Adrenal gland (tissue), 12 donors: ENCODE results near the gene KRTAP5-2. TPM values are rescaled to one million over a fixed set of nuclear protein-coding genes. Genes with fewer than 3 reads are reported as not detected.
A peak's percentile ranks its signal among the peaks of the same experiment; 100 is the strongest.

Source experiments
- DNase-seq, 7 donors: peaks; one replicate each; pipeline ENCODE4 v3.0.0-alpha.2; 2019 to 2020
- H3K27ac ChIP-seq, 5 donors: fragments of 200-600 bp; sonication (generic) in 4 of 5; 1 replicate in 3 of 5; 2 replicates in 2 of 5; pipeline versions ENCODE4 v1.5.1 to v1.8.0; 2016 to 2020; ENCODE audit warnings: mild to moderate bottlenecking in 1 of 5
- H3K27me3 ChIP-seq: fragments of 200-600 bp; 2 replicates; pipeline ENCODE4 v1.8.0; 2021
- H3K36me3 ChIP-seq, 2 donors: fragments of 200-600 bp; replicated peaks in 1 of 2; 1 replicate in 1 of 2; 2 replicates in 1 of 2; pipeline versions ENCODE4 v1.5.1 to v1.8.0; 2018 to 2022
- H3K4me1 ChIP-seq, 2 donors: fragments of 200-600 bp; replicated peaks in 1 of 2; 1 replicate in 1 of 2; 2 replicates in 1 of 2; pipeline versions ENCODE4 v1.5.1 to v1.8.0; 2018 to 2021
- H3K4me3 ChIP-seq, 4 donors: fragments of 200-600 bp; sonication (generic) in 3 of 4; one replicate each; pipeline ENCODE4 v1.5.1; 2016 to 2018
- H3K9me3 ChIP-seq, 3 donors: fragments of 200-600 bp; sonication (generic) in 1 of 3; replicated peaks in 1 of 3; 1 replicate in 2 of 3; 2 replicates in 1 of 3; pipeline versions ENCODE4 v1.5.1 to v1.8.0; 2016 to 2021
- CTCF ChIP-seq, 6 experiments: fragments of 450-650 bp in 4 of 6; fragments of 200-600 bp in 2 of 6; sonication (generic) in 1 of 6; IDR thresholded peaks; 1 replicate in 5 of 6; 2 replicates in 1 of 6; pipeline versions ENCODE4 v1.5.1 to v1.8.0; 2016 to 2021; ENCODE audit warnings: antibody characterized with exemption in 6 of 6, mild to moderate bottlenecking in 2 of 6, moderate library complexity in 1 of 6
- POLR2A ChIP-seq, 2 donors: fragments of 450-650 bp; IDR thresholded peaks; one replicate each; pipeline ENCODE4 v1.6.1; 2017; ENCODE audit warnings: antibody characterized with exemption in 2 of 2, mild to moderate bottlenecking in 2 of 2, moderate library complexity in 1 of 2
- WGBS, 4 donors: extraction: QIAGEN DNeasy Blood & Tissue Kit in 2 of 4; methylation state at CpG; one replicate each; pipeline versions ENCODE4 v1.1.5 to v1.1.7; 2013 to 2017; 5-methylcytosine and 5-hydroxymethylcytosine counted together
- intact Hi-C, 2 donors: fragments of 100-400 bp; cut with DNase I; formaldehyde crosslinking; loops; one replicate each; pipeline versions ENCODE4 v1.14.1 to v1.15.0; 2022 to 2023
- polyA plus RNA-seq, 3 donors: library from polyadenylated mRNA; stranded (reverse); fragments of 200-250 nt in 2 of 3; fragments of 350-450 nt in 1 of 3; fragmentation: Illumina TruSeq in 1 of 3; extraction: RNeasy Lipid Tissue Mini Kit (QIAGEN cat#74804) in 1 of 3; gene quantifications; one replicate each; pipeline ENCODE4 v1.2.3, GENCODE V29; 2013 to 2014
- total RNA-seq, 9 donors: library from RNA; depleted of rRNA in 4 of 9; stranded (reverse); fragments of >200 nt in 4 of 9; fragments of 120-200 nt in 1 of 9; fragmentation: NEBNext Ultra II Directional in 1 of 9; extraction: Animal tissue kit (Norgen Biotek cat#: 25700) in 1 of 9; gene quantifications; one replicate each; pipeline versions ENCODE4 v1.1.0 to v1.2.4, GENCODE V29; 2013 to 2023
- donor health status: healthy with polysubstance abuse.
- donor health status: Bipolar disorder and iron deficiency.
- donor health status: DM: yes; HTN: yes; CAD: no.
- donor health status: DM: no; HTN: no; CAD: no.
- donor health status: DM: no; HTN: no; CAD: no.
- donor health status: DM: yes; HTN: yes; CAD: no.

KRTAP5-2 gene
- total and polyA plus RNA-seq, 12 donors = not detected

- Histone ChIP-seq H3K4me3 (no peak overlapping the region), H3K27me3 (peaks cover 10% of the 10 kb centered on the region), H3K4me1 (no peaks in the 10 kb centered on the region), H3K27ac (no peak overlapping the region), H3K36me3 (no peaks in the 10 kb centered on the region), H3K9me3 (no peaks in the 10 kb centered on the region)
- intact Hi-C loops = loop anchor here in 1 of 2 donors (10.0 kb wide), 1 partner anchor 512 kb away; no protein-coding TSS in a partner anchor
- DNase-seq = peak in 1 of 7 donors; percentile 12
- 87 to 94% (median 91%) methylated on average over 7 to 20 of the region's 20 CpGs for WGBS, 4 donors
- no peak for TF ChIP-seq POLR2A (IDR thresholded peaks at IDR 0.05)
- TF ChIP-seq CTCF (IDR thresholded peaks at IDR 0.05) = no peak
These were observed 45.1 kb upstream of the KRTAP5-2 start for GRCh38 chr11:1643146-1643690.

GRCh38 chr11:1642288-1643145, 44.4 kb upstream of the KRTAP5-2 start:
- intact Hi-C loops = loop anchor here in 1 of 2 donors (10.0 kb wide), 1 partner anchor 512 kb away; no protein-coding TSS in a partner anchor

GRCh38 chr11:1641096-1641495, 43.0 kb upstream of the KRTAP5-2 start:
- Histone ChIP-seq H3K36me3 (no peaks in the 10 kb centered on the region), H3K27ac (no peak overlapping the region), H3K4me3 (no peak overlapping the region), H3K27me3 (peaks cover 13% of the 10 kb centered on the region), H3K4me1 (no peaks in the 10 kb centered on the region), H3K9me3 (no peaks in the 10 kb centered on the region)
- TF ChIP-seq POLR2A (IDR thresholded peaks at IDR 0.05) (no peak), CTCF (IDR thresholded peaks at IDR 0.05) (no peak)
- DNase-seq = peak in 1 of 7 donors; percentile 5
- intact Hi-C loops = loop anchor here in 1 of 2 donors (10.0 kb wide), 1 partner anchor 514 kb away; no protein-coding TSS in a partner anchor
- 81 to 83% (median 82%) methylated on average over 5 to 15 of the region's 15 CpGs for WGBS, 4 donors

More at GRCh38 chr11:1642288-1643145, 44.4 kb upstream of the KRTAP5-2 start:
- H3K9me3 ChIP-seq = no peaks in the 10 kb centered on the region
- WGBS, 4 donors = 52 to 78% (median 68%) methylated on average over 16 to 29 of the region's 29 CpGs
- TF ChIP-seq POLR2A (IDR thresholded peaks at IDR 0.05) (no peak), CTCF (IDR thresholded peaks at IDR 0.05) (no peak)
- no peak overlapping the region for H3K4me3 ChIP-seq
- H3K4me1 ChIP-seq = no peaks in the 10 kb centered on the region
- H3K36me3 ChIP-seq = no peaks in the 10 kb centered on the region
- no peak overlapping the region for H3K27ac ChIP-seq
- DNase-seq = peak in 1 of 7 donors; percentile 12
- H3K27me3 ChIP-seq = peaks cover 10% of the 10 kb centered on the region
